ENCODE data around the gene SRGAP3. TPM values are rescaled to one million over a fixed set of nuclear protein-coding genes. Genes with fewer than 3 reads are reported as not detected.

SRGAP3 gene
- polyA plus RNA-seq, 3 donors, result 0.27 to 1.3 (median 0.87) TPM

DNA sequence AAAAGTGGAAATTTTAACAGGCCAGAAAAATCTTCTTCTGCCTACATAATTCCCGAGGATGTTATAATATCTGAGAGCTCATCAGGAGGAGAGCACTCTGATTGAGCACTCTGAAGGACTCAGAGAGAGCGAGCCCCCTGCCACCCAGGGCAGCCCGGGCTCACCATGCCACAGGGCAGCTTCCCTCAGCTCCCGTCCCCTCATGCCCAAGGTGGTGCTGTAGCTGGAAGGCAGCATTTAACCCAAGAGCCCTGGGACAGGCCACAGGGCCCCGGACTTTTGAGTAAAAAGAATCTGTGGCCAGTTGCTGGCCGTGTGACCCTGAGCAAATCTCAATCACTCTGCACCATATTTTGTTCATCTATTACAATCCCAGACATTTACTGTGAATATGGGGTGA, 262.7 kb downstream of the SRGAP3 start:
- H3K27me3 ChIP-seq (ENCODE audit: control insufficient read depth in 2 of 2, insufficient read depth in 2 of 2, low read length in 2 of 2), result no peaks in the 10 kb centered on the region
- no peaks in the 10 kb centered on the region for H4K20me1 ChIP-seq (ENCODE audit: insufficient read depth, low read length)
- H3K36me3 Mint-ChIP-seq, result no peaks in the 10 kb centered on the region
- no peak overlapping the region for H3K4me2 ChIP-seq (replicated peaks; ENCODE audit: extremely low read depth, low read length, poor library complexity, severe bottlenecking)
- no peak overlapping the region for H3K9ac ChIP-seq (ENCODE audit: insufficient read depth, low read length, poor library complexity, severe bottlenecking)
- 87% methylated on average over 4 of the region's 6 CpGs for WGBS (ENCODE audit: insufficient coverage)
- no peak overlapping the region for H3K27ac ChIP-seq (ENCODE audit: low read depth in 1 of 2, low read length in 2 of 2)
- H3K4me1 Mint-ChIP-seq, result peaks cover 12% of the 10 kb centered on the region
- H3K4me3 Mint-ChIP-seq, result no peak overlapping the region
- H3K27me3 Mint-ChIP-seq (ENCODE audit: low read depth in 3 of 3), result peaks cover 2 to 6% (median 2%) of the 10 kb centered on the region in 3 donors
- H3K9me3 ChIP-seq (replicated peaks in 1 of 2; ENCODE audit: control insufficient read depth in 1 of 2, insufficient read depth in 1 of 2, low read length in 2 of 2), result no peaks in the 10 kb centered on the region
- H3K4me3 ChIP-seq (replicated peaks in 1 of 3; ENCODE audit: low read depth in 2 of 3, low read length in 3 of 3), result no peak overlapping the region
- H3K27ac Mint-ChIP-seq, result no peak overlapping the region
- intact Hi-C loops (cut with micrococcal nuclease), result no loop called here
- peaks cover 0 to 2% (median 0%) of the 10 kb centered on the region in 7 donors for H3K9me3 Mint-ChIP-seq
- no peak overlapping the region for H2AFZ ChIP-seq (ENCODE audit: insufficient read depth, low read depth, low read length, poor library complexity, severe bottlenecking)
- H3K36me3 ChIP-seq (replicated peaks in 1 of 2; ENCODE audit: control insufficient read depth in 1 of 2, insufficient read depth in 2 of 2, low read length in 2 of 2), result no peaks in the 10 kb centered on the region
- H3K79me2 ChIP-seq (ENCODE audit: insufficient read depth, low read length), result no peaks in the 10 kb centered on the region
- peaks cover 5 to 6% of the 10 kb centered on the region in 2 donors for H3K4me1 ChIP-seq (ENCODE audit: control insufficient read depth in 1 of 2, insufficient read depth in 2 of 2, low read length in 2 of 2)
- TF ChIP-seq, protein P1, sequence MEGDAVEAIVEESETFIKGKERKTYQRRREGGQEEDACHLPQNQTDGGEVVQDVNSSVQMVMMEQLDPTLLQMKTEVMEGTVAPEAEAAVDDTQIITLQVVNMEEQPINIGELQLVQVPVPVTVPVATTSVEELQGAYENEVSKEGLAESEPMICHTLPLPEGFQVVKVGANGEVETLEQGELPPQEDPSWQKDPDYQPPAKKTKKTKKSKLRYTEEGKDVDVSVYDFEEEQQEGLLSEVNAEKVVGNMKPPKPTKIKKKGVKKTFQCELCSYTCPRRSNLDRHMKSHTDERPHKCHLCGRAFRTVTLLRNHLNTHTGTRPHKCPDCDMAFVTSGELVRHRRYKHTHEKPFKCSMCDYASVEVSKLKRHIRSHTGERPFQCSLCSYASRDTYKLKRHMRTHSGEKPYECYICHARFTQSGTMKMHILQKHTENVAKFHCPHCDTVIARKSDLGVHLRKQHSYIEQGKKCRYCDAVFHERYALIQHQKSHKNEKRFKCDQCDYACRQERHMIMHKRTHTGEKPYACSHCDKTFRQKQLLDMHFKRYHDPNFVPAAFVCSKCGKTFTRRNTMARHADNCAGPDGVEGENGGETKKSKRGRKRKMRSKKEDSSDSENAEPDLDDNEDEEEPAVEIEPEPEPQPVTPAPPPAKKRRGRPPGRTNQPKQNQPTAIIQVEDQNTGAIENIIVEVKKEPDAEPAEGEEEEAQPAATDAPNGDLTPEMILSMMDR (IDR thresholded peaks at IDR 0.05), result no peak
- DNase-seq, result no peak

GRCh38 chr3:8985876-8986275, 263.6 kb downstream of the SRGAP3 start:
- H3K27ac ChIP-seq (ENCODE audit: low read depth in 1 of 2, low read length in 2 of 2), result no peak overlapping the region
- no peak overlapping the region for H3K27ac Mint-ChIP-seq
- WGBS (ENCODE audit: insufficient coverage), result 95% methylated on average over 8 of the region's 9 CpGs
- peaks cover 5 to 6% of the 10 kb centered on the region in 2 donors for H3K4me1 ChIP-seq (ENCODE audit: control insufficient read depth in 1 of 2, insufficient read depth in 2 of 2, low read length in 2 of 2)
- no peaks in the 10 kb centered on the region for H3K27me3 ChIP-seq (ENCODE audit: control insufficient read depth in 2 of 2, insufficient read depth in 2 of 2, low read length in 2 of 2)
- no peak for DNase-seq
- no peak overlapping the region for H3K4me2 ChIP-seq (replicated peaks; ENCODE audit: extremely low read depth, low read length, poor library complexity, severe bottlenecking)
- H3K4me3 ChIP-seq (replicated peaks in 1 of 3; ENCODE audit: low read depth in 2 of 3, low read length in 3 of 3), result no peak overlapping the region
- intact Hi-C loops (cut with micrococcal nuclease), result no loop called here
- H3K79me2 ChIP-seq (ENCODE audit: insufficient read depth, low read length), result no peaks in the 10 kb centered on the region
- H3K9ac ChIP-seq (ENCODE audit: insufficient read depth, low read length, poor library complexity, severe bottlenecking), result no peak overlapping the region
- no peaks in the 10 kb centered on the region for H3K36me3 Mint-ChIP-seq
- H3K9me3 Mint-ChIP-seq, result peaks cover 0 to 2% (median 0%) of the 10 kb centered on the region in 7 donors
- TF ChIP-seq, protein P1 (IDR thresholded peaks at IDR 0.05), result no peak
- no peak overlapping the region for H2AFZ ChIP-seq (ENCODE audit: insufficient read depth, low read depth, low read length, poor library complexity, severe bottlenecking)
- no peaks in the 10 kb centered on the region for H3K36me3 ChIP-seq (replicated peaks in 1 of 2; ENCODE audit: control insufficient read depth in 1 of 2, insufficient read depth in 2 of 2, low read length in 2 of 2)
- H3K4me1 Mint-ChIP-seq, result peaks cover 16% of the 10 kb centered on the region
- no peaks in the 10 kb centered on the region for H3K9me3 ChIP-seq (replicated peaks in 1 of 2; ENCODE audit: control insufficient read depth in 1 of 2, insufficient read depth in 1 of 2, low read length in 2 of 2)
- no peak overlapping the region for H3K4me3 Mint-ChIP-seq
- peaks cover 2 to 6% (median 2%) of the 10 kb centered on the region in 3 donors for H3K27me3 Mint-ChIP-seq (ENCODE audit: low read depth in 3 of 3)
- H4K20me1 ChIP-seq (ENCODE audit: insufficient read depth, low read length), result no peaks in the 10 kb centered on the region

All from CD14-positive monocyte (primary cell).